Liver (tissue), 3 donors: ENCODE measurements around the gene TLE1.

Experiments
- ATF3 ChIP-seq: IDR thresholded peaks from 2 replicates; pipeline ENCODE4 v1.6.1; 2016; ENCODE audit warnings: antibody characterized with exemption
- EGR1 ChIP-seq, 2 donors: IDR thresholded peaks; 2 replicates each; pipeline ENCODE4 v1.6.1; 2016 to 2018; ENCODE audit warnings: antibody characterized with exemption in 2 of 2, low read depth in 2 of 2
- GABPA ChIP-seq, 2 donors: IDR thresholded peaks in 1 of 2; conservative IDR thresholded peaks in 1 of 2; 2 replicates each; pipeline ENCODE4 v1.6.1; 2016; ENCODE audit warnings: antibody characterized with exemption in 2 of 2, mild to moderate bottlenecking in 1 of 2, moderate library complexity in 1 of 2
- HNF4G ChIP-seq: IDR thresholded peaks from 2 replicates; pipeline ENCODE4 v1.6.1; 2016; ENCODE audit warnings: antibody characterized with exemption
- JUND ChIP-seq, 2 donors: IDR thresholded peaks; 2 replicates each; pipeline ENCODE4 v1.6.1; 2016; ENCODE audit warnings: antibody characterized with exemption in 2 of 2
- RAD21 ChIP-seq, 2 donors: IDR thresholded peaks; 2 replicates each; pipeline ENCODE4 v1.6.1; 2016; ENCODE audit warnings: antibody characterized with exemption in 2 of 2, mild to moderate bottlenecking in 2 of 2
- REST ChIP-seq: IDR thresholded peaks from 2 replicates; pipeline ENCODE4 v1.6.1; 2016; ENCODE audit warnings: antibody characterized with exemption, mild to moderate bottlenecking
- RXRA ChIP-seq, 2 donors: IDR thresholded peaks; 2 replicates each; pipeline ENCODE4 v1.6.1; 2017 to 2018; ENCODE audit warnings: antibody characterized with exemption in 2 of 2, mild to moderate bottlenecking in 1 of 2
- SP1 ChIP-seq: IDR thresholded peaks from 2 replicates; pipeline ENCODE4 v1.6.1; 2018; ENCODE audit warnings: antibody characterized with exemption, mild to moderate bottlenecking
- TAF1 ChIP-seq: conservative IDR thresholded peaks from 2 replicates; pipeline ENCODE4 v1.6.1; 2016; ENCODE audit warnings: antibody characterized with exemption, mild to moderate bottlenecking
- TF ChIP-seq, protein P1 (sequence below): fragments of 150-350 bp; IDR thresholded peaks from 2 replicates; pipeline ENCODE4 v1.5.1; 2017; ENCODE audit warnings: improper control_type of control experiment, low read depth, low read length; ENCODE audit not compliant: missing input control
- TF ChIP-seq, protein P2 (sequence below): IDR thresholded peaks from 2 replicates; pipeline ENCODE4 v1.6.1; 2016; ENCODE audit warnings: antibody characterized with exemption
- donor health status: healthy.
- donor health status: healthy.

DNA sequence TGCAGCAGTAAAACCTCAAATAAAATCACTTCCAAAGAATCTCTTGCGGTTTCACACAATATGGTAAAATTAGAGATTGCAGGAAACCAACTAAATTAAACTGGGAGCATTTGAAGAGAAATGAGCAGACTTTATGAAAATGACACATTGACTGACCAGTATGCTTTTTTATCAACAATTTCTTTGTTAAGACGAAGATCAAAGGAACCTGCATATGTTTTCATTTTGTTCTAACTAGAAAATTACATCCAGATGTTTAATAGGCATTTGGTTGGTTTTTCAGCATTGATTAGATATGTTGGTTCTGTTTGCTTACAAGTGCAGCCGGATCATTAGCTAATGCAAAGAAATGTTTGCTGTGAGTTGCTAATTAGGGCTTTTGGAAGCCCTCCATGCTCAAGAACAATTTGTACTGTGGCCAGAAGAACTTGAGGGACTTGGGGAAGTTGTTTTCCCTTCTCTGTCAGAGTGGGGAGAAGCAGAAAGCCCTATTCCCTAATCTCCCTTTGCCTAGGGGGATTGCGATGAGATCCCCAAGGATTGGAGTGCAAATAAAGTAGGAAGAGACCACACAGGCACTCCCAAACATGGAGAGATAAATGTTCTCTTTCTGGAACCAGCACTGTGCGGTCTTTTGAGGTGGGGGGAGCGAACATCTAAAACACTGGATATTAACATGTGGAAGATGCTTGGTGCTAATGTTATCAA, 4.5 kb upstream of the TLE1 start:
- TF ChIP-seq, protein P1, sequence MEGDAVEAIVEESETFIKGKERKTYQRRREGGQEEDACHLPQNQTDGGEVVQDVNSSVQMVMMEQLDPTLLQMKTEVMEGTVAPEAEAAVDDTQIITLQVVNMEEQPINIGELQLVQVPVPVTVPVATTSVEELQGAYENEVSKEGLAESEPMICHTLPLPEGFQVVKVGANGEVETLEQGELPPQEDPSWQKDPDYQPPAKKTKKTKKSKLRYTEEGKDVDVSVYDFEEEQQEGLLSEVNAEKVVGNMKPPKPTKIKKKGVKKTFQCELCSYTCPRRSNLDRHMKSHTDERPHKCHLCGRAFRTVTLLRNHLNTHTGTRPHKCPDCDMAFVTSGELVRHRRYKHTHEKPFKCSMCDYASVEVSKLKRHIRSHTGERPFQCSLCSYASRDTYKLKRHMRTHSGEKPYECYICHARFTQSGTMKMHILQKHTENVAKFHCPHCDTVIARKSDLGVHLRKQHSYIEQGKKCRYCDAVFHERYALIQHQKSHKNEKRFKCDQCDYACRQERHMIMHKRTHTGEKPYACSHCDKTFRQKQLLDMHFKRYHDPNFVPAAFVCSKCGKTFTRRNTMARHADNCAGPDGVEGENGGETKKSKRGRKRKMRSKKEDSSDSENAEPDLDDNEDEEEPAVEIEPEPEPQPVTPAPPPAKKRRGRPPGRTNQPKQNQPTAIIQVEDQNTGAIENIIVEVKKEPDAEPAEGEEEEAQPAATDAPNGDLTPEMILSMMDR: no peak
- no peak for TF ChIP-seq TAF1
- no peak for TF ChIP-seq GABPA (IDR thresholded peaks at IDR 0.05 in 1 of 2, conservative IDR thresholded peaks at IDR 0.05 in 1 of 2)
- TF ChIP-seq SP1: no peak
- TF ChIP-seq REST: no peak
- TF ChIP-seq RAD21 (IDR thresholded peaks at IDR 0.05): no peak
- no peak for TF ChIP-seq EGR1 (IDR thresholded peaks at IDR 0.05; ENCODE audit: low read depth in 2 of 2)
- TF ChIP-seq, protein P2, sequence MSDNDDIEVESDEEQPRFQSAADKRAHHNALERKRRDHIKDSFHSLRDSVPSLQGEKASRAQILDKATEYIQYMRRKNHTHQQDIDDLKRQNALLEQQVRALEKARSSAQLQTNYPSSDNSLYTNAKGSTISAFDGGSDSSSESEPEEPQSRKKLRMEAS: no peak
- TF ChIP-seq RXRA (IDR thresholded peaks at IDR 0.05): no peak
- TF ChIP-seq JUND (IDR thresholded peaks at IDR 0.05): no peak
- no peak for TF ChIP-seq HNF4G
- no peak for TF ChIP-seq ATF3
